Measurements from ENCODE around the gene ANKS6.

DNA sequence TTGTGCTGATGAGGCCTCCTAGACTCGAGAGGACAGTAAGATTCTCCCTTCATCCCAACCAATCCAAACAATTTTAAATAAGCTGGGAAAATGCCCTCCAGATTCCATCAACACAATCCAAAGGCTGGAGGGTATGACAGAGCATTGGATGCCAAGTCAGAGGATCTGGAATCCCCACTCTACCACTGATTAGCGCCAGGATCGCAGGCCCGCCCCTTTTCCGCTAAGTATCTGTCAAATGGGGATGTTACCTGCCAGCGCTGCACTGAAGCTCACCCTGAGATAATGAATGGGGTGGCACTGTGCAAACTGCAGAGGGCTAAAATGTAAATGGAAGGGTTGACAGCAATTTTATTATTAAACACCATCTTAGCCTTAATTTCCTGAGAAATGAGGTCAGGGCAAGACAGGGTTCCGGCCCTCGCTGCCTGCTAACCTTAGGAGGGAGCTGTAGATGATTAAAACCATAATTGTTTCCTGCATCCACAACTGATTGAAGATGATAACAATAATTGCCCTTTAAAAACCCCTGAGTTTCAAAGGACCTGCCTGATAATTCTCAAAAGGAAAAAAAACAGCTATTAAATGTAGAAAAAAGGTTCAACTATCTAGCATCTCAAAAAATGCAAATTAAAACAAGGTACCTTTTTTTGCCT lies 56.0 kb downstream of the ANKS6 start:
- no peak for TF ChIP-seq EP300 (IDR thresholded peaks at IDR 0.05)
- TF ChIP-seq, protein P1, sequence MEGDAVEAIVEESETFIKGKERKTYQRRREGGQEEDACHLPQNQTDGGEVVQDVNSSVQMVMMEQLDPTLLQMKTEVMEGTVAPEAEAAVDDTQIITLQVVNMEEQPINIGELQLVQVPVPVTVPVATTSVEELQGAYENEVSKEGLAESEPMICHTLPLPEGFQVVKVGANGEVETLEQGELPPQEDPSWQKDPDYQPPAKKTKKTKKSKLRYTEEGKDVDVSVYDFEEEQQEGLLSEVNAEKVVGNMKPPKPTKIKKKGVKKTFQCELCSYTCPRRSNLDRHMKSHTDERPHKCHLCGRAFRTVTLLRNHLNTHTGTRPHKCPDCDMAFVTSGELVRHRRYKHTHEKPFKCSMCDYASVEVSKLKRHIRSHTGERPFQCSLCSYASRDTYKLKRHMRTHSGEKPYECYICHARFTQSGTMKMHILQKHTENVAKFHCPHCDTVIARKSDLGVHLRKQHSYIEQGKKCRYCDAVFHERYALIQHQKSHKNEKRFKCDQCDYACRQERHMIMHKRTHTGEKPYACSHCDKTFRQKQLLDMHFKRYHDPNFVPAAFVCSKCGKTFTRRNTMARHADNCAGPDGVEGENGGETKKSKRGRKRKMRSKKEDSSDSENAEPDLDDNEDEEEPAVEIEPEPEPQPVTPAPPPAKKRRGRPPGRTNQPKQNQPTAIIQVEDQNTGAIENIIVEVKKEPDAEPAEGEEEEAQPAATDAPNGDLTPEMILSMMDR (IDR thresholded peaks at IDR 0.05), result no peak
- no peak for TF ChIP-seq POLR2AphosphoS5 (IDR thresholded peaks at IDR 0.05)

Data from stomach (tissue), 4 donors.